HEK293T (cell line): ENCODE results near the gene BAHCC1.

Experiments used
- ELF4 ChIP-seq: fragments of 450-650 bp; IDR thresholded peaks from 2 replicates; pipeline ENCODE4 v1.6.1; 2017; ENCODE audit warnings: antibody characterized with exemption
- FOXM1 ChIP-seq: fragments of 450-650 bp; IDR thresholded peaks from 2 replicates; pipeline ENCODE4 v1.6.1; 2017; ENCODE audit warnings: mild to moderate bottlenecking, borderline replicate concordance

- TF ChIP-seq FOXM1 (no peak), ELF4 (no peak)
Observed at GRCh38 chr17:81432941-81433340, 37.7 kb downstream of the BAHCC1 start.
